ENCODE data around the gene PLCD3.
A peak's percentile ranks its signal among the peaks of the same experiment; 100 is the strongest.

Gene PLCD3

DNA sequence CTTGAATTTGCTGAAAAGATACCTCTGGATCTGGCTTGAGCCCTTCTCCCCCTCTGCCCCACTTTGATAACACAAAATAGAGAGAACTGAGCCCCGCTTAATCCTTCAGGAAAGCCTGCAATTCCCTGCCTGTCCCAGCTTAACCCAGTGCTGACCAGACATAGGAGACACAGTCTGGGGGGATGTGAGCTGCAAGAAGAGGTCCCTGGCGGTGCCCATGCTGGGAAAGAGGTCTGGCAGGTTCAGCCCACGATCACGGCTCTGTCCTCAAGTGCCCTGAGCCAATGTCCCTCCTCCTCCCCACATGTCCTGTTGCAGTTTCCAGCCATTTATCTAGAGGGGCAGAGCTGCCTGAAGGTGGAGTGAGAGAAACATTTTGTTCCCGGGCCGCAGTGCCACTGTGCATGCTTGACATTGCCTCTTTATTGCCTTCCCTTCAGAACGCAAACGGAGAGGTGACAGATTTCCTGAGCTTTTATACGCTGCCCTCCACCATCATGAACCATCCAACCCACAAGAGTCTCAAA lies 29.0 kb downstream of the PLCD3 start:
- DNase-seq (ENCODE audit: low read depth in 2 of 2): no peak

DNA sequence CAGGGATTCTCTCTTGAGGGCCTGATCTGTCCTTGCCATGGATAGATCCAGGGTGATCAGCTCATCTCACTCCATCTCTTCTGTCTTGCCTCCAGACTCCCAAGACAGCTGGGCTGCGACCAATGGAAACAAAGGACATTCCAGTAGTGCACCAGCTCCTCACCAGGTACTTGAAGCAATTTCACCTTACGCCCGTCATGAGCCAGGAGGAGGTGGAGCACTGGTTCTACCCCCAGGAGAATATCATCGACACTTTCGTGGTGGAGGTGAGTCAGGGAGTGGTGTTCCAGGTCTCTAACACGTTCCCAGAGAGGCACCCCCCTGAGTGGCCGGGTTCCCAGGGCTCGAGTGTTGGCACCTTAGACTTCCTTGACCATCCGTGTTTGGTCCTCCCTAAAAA lies 29.5 kb downstream of the PLCD3 start:
- DNase-seq (ENCODE audit: low read depth in 2 of 2): no peak

DNA sequence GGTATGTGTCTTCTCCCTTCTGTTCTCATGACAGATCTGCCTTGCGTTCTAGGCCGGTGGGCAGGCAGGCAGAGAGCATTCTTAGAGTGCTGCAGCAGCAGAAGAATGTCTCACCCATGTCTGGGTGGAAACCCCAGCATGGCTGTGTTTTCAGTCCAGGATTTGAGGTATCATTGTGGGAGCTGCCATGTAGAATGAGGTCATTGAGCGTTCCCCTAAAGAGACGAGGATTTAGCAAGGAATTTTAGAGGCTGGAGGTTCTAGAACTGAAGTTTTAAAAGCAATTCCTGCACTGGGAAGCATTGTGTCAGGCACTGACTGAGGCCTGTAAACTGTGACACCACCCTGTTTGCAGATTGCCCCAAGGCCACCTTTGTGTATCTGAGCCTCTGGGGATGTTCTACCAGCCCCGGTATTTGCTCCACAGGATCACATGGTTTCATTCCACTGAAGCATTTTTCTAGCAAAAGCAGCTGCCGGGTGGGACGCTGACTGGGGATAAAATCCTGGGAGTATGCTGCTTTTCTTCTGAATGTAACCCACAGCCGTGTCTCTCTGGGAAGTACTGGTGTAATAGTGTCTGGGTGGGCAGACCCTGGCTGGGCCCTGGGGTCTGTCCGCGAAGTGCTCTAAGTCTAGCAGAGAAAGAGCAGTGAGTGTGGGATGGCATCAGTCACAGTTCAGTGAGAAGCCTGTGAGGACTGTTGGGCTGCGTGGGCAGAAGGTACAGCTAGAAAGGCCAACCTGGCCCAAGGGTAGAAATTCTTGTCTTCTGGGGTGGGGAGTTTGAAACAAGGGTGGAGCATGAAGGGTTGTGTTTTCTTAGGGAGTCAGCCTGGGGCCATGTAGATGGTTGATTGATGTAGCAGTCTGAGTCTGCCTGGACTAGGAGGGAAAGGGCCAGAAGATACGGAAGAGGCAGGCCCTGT lies 30.2 kb downstream of the PLCD3 start:
- DNase-seq (ENCODE audit: low read depth in 2 of 2): no peak

DNA sequence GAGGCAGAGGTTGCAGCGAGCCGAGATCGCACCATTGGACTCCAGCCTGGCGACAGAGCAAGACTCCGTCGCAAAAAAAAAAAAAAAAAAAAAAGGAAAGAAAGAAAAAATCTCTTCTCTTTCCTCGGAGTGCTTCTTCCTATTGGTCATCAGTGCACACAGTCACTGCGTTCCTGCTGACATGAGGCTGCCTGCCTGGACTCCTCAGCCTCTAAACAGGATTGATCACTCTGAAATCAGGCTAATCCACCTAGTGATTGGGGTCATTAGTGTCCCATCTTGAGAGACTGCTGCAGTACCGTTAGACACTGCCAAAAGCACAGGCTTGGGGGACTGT lies 30.8 kb downstream of the PLCD3 start:
- no peak for DNase-seq (ENCODE audit: low read depth in 2 of 2)

DNA sequence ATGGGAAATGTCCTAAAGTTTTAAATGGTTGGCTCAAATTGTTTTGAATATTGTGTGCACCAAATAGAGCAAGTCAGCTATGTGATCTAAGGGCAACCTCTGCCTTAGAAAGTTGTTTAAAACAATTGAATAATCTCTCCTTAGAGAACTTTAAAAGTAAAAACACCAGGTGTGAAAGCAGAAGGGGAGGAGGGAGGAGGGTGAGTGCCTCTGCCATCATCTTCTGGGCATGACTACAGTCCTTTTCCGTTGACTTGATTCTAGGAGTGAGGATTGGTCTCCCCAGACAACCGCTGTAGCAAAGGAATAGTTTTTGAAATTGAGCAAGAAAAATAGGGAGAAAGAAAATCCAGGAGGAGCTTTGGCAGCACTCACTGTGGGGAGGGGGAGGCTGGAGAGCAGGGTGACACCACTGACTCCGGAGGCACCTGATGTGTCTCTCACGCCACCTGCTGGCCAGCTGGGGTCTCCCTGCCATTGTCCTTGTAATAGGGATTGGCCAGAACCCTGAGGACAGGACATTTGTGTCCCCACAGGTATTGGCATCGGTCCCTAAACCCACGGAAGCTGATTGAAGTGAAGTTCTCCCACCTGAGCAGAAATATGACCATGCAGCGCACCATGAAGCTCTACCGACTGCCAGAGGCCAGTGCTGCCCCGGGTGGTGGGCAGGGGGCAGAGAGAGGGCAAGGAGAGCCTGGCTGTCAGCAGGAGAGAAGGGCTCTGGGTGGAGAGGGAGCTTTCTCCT lies 33.3 kb downstream of the PLCD3 start:
- peak; percentile 37 to 73 for DNase-seq (ENCODE audit: low read depth in 2 of 2)

DNA sequence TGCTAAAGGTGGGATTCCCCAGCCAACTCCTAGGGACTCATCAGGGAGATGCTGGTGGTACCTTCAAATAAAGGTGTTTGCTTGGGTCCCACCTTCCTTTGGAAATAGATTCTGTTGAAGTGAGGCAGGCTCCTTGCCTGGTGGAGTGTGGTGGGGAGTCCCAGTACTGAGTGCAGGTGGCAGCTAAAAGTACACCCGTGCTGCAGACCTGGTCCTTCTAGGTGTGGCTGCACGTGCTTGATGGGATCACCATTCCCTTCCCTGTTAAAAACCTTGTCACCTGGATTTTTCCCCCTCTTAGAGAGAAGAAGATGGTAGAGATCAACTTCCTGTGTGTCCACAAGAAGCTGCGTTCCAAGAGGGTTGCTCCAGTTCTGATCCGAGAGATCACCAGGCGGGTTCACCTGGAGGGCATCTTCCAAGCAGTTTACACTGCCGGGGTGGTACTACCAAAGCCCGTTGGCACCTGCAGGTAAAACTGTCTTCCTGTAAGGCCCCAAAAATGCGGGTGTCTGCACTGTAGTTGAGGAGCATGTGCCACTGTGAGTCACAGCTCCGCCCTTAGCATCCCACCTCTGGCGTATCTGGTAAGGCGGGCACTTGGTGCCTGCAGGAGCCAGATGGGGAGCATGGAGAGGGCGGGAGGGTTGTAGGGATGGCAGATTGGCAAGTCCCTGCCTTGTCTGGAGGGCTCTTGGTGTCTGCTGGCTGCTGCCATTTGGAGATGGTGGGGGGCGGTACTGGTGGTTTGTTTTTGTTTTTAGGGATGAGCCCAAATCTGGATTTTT lies 34.0 kb downstream of the PLCD3 start:
- no peak for DNase-seq (ENCODE audit: low read depth in 2 of 2)

DNA sequence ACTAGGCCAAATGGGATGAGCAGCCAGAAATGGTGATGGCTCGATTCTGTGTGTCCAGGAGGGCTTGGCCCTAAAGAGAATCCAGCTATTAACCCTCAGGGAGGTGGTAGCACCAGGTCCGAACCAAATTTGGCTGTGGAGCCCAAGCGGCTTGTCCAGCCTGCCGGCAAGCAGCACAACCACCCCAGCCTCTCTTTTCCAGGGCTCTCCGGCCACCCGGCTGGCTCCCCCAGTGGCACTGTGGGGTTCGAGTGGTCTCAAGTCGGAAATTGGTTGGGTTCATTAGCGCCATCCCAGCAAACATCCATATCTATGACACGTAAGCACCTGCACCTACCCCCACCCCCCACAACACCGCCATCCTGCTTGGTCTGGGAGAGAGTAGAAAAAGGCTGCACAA lies 35.4 kb downstream of the PLCD3 start:
- DNase-seq (ENCODE audit: low read depth in 2 of 2): no peak

DNA sequence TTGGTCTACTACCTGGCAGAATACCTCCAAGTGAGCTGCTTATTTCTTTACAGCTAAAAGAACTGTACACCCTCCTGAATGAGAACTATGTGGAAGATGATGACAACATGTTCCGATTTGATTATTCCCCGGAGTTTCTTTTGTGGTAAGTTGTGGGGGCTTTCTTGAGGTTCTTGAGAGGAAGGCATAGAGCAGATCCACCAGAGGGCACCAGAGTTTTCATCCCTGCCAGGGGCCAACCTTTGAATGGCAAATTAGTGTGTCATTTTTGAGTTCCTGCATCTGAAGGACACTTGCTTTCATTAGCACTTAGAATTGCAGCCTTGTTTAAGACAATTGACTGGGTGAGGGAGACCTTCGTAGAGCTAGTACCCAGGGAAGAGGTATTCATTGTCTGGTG lies 36.2 kb downstream of the PLCD3 start:
- no peak for DNase-seq (ENCODE audit: low read depth in 2 of 2)

DNA sequence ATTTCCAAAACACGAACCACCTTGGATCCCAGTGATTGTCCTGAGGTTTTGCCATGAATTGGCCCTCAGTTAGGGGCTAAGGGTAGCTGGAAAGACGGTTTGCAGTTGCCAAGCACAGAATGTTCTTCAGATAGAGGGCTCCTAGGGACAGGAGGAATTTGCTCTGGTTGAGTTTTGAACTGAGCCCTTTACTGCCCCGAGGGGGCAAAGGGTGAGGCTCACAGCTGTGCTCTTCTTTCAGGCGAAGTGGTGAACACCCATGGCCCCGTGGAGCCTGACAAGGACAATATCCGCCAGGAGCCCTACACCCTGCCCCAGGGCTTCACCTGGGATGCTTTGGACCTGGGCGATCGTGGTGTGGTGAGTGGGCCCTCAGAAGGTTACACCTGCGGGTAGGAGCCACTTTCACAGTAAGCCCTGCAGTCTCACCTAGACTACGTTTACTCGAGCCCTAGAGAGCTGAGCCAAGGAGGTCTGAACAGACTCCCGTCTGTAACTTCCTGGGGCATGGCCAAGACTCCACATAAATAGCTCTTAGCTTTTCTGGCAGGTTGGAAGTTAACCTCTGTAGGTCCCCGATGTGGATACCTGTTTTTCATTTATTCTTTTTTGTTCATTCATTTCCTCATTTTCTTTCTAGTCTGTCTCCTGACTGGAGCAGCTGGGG lies 38.7 kb downstream of the PLCD3 start:
- DNase-seq (ENCODE audit: low read depth in 2 of 2): no peak

DNA sequence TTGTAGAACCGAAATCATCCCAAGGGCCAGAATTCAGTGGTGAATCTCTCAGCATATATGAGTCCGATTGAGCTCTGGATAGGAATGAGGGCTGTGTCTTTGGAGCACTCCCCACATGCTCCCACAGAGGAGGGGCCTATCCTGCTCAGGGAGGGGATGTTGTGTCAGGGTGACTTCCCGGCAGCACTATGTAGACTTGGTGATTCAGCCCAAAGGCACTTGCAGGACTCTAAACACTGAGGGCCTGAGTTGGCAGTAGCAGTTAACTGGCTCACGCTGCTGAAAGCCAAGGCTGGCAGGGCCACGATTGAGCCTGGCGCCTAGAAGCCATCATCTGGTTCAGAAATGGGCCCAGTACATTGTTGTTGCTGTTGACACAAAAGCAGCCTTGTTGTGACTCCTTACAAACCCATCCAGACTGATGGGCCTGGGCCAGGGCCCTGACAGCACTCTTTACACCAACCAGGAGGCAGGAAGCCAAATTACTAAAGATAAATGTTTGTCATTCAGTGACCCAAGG lies 39.3 kb downstream of the PLCD3 start:
- DNase-seq (ENCODE audit: low read depth in 2 of 2): no peak

DNA sequence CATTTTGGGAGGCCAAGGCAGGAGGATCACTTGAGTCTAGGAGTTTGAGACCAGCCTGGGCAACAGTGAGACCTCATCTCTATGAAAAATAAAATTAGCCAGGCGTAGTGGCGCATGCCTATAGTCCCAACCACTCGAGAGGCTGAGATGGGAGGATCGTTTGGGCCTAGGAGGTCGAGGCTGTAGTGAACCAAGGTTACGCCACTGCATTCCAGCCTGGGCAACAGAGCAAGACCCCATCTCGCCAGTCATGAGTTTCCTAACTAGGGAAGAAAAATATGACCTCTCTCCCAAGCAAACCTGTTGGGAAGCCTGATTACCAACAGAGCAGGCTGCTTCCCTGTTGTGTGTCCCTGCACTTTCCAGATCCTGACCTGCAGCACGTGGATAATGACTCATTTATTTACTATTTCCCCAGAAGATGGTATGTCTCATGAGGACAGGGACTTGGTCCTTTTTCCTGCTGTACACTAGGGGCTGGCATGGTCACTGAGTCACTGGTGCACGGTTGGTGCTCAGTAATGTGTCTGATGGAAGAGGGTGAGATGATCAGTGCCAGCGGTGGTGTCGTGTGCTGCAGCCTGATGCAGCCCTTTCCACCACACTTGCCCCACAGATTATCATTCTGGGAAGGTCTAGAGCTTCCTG lies 40.4 kb downstream of the PLCD3 start:
- DNase-seq (ENCODE audit: low read depth in 2 of 2): no peak

DNA sequence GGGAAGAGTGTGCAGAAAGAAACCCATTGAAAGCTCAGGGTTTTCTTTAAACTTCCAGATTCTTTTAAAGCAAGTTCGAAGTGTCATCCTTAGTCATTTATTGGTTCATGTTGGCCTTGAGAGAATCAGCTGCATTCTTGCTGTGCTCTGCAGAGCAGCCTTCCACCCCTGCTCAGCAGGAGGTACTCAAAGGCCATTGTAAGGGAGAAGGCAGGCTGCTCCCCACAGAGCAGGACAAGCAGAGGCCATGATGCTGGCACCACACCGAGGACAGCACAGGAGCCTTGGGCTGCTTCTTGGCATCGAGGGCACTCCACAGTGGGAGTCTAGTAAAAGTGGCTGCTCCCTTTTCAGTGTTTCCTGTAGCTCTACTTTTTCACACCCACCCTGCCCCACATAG lies 41.6 kb downstream of the PLCD3 start:
- no peak for DNase-seq (ENCODE audit: low read depth in 2 of 2)

DNA sequence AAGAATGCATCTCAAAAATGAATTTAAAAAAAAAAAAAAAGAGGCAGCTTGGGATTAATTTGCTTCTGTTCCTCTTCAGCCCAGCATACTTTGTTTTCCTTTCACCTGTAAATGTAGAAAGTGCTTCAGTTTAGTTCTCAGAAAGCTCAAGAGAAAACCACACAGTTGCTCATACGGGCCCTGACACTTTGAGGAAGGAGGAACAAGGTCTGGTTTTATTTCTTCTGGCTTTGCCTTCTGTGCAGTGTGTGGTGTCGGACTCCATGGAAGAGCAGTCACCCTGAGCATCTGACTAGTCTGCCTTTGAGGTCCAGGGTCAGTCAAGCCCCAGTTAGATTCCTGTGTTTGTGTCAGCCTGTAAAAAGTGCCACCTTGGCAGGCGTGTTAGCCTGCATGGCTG lies 43.6 kb downstream of the PLCD3 start:
- DNase-seq (ENCODE audit: low read depth in 2 of 2): no peak

DNA sequence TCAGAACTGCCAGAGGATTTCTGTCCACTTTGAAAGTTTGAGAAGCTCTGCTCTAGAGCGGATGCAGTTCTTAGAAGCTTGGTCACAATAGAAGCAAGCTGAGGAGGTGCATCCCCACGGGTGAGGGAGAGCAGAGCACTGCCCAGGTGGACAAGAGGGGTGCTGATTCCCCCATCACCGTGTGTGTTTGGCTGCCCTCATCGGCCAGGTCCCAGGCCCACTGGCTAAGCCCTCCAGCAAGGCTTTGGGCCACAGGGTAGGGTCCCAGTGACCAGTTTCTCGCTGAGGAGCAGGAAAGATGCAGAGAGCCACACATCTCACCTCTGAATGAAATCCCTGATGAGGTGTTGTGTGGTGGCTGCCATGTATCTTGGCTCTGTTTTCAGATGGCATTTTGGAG lies 44.3 kb downstream of the PLCD3 start:
- no peak for DNase-seq (ENCODE audit: low read depth in 2 of 2)

DNA sequence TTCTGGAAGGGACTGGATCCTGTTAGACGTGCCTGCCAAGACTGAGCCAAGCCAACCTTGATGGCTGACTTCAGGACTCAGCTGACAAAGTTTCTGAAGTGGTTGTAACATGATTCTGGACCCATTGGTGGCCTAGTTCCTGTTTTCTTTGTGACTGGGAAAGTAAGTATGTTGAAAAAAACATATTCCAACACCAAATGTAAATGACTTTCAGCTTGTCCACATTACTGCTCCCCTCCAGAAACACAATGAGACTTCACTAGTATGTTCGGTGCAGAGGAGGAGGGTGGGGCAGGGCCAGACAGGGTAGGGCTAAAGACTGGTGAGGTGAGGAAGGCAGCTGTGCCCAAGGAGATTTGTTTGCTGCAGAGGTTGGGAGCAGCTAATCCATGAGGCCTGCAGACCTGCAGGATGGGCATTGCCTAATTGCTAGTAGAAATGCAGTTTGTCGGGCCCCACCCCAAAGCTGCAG lies 44.8 kb downstream of the PLCD3 start:
- no peak for DNase-seq (ENCODE audit: low read depth in 2 of 2)

DNA sequence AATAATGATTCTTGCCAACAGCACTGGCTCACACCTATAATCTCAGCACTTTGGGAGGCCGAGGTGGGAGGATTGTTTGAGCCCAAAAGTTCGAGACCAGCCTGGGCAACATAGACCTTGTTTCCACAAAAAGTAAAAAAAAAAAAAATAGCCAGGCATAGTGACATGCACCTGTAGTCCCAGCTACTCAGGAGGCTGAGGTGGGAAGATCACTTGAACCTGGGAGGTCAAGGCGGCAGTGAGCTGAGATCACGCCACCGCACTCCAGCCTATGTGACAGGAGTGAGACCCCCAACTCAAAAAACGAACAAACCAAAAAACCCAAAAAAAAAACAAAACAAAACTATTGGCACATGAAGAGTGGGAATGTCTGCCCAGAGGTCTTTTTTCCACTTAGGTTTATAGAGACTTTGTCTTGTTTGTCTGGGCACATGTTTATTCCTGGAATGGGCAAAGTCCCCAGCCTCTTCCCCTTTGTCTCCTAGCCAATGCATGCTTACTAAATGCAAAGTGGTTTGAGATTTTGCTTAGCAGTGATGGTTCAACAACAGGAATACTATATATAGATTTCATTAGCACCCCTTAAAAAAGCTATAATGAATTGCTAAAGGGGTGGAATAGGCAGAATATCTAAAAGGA lies 45.3 kb downstream of the PLCD3 start:
- no peak for DNase-seq (ENCODE audit: low read depth in 2 of 2)

DNA sequence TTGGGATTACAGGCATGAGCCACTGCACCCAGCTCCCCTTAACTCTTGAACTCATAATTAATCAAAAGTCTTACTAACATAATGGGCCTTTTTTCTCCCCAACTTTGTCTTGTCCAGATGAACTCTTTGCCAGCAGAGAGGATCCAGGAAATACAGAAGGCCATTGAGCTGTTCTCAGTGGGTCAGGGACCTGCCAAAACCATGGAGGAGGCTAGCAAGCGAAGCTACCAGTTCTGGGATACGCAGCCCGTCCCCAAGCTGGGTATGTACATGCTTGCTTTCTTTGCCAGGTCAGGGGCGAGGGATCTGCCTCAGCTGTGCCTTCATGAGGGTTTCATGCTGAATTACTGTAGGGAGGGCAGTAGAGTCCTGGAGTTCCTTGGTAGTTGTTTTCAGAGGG lies 45.9 kb downstream of the PLCD3 start:
- no peak for DNase-seq (ENCODE audit: low read depth in 2 of 2)

DNA sequence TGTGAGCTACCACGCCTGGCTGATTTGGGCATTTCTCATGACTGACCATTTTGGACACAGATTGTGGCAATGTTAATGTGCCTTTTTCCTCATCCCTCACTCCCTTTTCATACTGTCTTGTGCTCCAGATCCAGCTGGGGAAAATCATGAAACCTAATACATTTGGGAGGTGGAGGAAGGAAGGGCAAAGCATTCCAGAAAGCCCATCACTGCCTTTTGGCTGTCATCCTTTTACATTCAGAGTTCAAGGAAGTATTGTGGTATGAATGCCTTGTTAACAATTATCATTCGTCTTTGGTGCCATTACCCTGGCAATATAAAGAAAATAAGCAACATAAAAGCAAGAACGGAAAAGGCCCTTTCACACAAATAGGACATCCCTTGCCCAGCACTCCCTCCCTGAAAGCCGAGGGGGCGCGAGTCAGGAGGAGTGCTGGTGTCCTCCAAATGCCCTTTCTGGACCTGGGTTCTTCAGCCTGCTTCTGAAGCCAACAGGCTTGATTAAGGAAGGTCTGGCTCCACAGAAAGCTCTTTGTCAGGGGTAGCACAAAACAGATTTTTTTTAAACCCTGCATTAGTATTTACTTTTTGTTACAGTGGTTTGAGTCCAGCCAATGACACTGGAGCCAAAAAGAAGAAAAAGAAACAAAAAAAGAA lies 51.1 kb downstream of the PLCD3 start:
- DNase-seq (ENCODE audit: low read depth in 2 of 2): no peak

DNA sequence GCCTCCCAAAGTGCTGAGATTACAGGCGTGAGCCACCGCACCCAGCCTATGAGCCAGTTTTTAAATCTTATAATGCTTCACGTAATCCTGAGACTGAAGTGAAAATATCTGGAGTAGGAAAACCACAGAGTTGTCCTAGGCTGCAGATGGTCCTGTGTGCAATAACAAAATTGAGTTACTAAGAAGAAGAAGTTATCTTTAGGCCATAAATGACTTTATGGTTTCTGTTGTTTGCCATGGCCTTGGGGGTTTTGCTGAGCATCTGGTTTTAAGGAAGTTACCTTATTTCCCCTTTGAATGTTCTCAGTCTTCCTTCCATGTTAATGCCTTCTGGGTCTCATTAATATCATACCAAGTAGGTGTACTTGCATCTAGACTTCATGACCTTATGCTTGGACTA lies 54.7 kb downstream of the PLCD3 start:
- no peak for DNase-seq (ENCODE audit: low read depth in 2 of 2)
